HG03521 (cell line): Measurements from ENCODE around the gene ARHGAP28.
"Not testable (repeated sequence)": the region's sequence is repeated elsewhere in the genome, so short reads cannot be mapped to it uniquely, and the experiment has no call there.

Experiments
- ATAC-seq: cut with Tn5 transposase; IDR thresholded peaks from one replicate; pipeline ENCODE4 v1.9.1; 2021; ENCODE audit warnings: mild to moderate bottlenecking, moderate library complexity; ENCODE audit not compliant: unreplicated experiment

ARHGAP28 gene

DNA sequence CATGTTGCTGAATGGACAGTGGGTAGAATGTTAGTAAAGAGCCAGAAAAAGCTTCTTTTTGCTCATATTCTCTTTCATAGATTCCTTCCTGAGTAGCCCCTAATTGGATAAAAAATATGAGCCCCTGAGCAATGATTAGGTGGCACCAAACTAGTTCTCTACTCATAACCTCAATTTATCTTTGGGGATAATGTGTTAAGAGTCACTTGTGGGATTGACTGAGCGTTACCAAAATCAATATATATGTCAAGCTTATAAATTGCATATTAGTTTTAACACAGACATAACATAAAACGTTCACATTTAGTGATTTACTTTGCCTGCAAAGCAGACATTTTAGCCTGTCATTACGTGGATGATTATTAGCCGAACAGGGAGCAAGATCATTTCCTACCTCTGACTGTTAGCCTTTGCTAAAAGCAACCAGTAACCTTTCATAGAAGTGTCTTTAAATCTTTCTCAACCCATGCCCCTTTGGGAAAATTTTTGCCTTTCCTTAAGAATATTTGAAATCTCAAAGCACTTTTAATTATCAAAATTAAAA lies 85.4 kb downstream of the ARHGAP28 start:
- ATAC-seq, result no peak

- no peak for ATAC-seq
These were observed 86.6 kb downstream of the ARHGAP28 start for GRCh38 chr18:6816154-6816553.

- no peak for ATAC-seq
These were observed 89.8 kb downstream of the ARHGAP28 start for GRCh38 chr18:6819332-6819731.

GRCh38 chr18:6820314-6820713 lies 90.8 kb downstream of the ARHGAP28 start:
- no peak for ATAC-seq

- ATAC-seq, result no peak
These were observed 91.8 kb downstream of the ARHGAP28 start for GRCh38 chr18:6821356-6821755.

- not testable (repeated sequence) for ATAC-seq
These were observed 97.6 kb downstream of the ARHGAP28 start for GRCh38 chr18:6827161-6827560.

DNA sequence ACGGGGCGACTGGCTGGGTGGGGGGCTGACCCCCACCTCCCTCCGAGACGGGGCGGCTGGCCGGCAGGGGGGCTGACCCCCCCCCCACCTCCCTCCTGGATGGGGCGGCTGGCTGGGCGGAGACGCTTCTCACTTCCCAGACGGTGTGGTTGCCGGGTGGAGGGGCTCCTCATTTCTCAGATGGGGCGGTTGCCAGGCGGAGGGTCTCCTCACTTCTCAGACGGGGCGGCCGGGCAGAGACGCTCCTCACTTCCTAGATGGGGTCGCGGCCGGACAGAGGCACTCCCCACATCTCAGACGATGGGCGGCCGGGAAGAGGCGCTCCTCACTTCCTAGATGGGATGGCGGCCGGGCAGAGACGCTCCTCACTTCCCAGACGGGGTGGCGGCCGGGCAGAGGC lies 98.0 kb downstream of the ARHGAP28 start:
- not testable (repeated sequence) for ATAC-seq

- ATAC-seq, result no peak
These were observed 101.4 kb downstream of the ARHGAP28 start for GRCh38 chr18:6830916-6831315.

- no peak for ATAC-seq
These were observed 105.8 kb downstream of the ARHGAP28 start for GRCh38 chr18:6835345-6835744.

DNA sequence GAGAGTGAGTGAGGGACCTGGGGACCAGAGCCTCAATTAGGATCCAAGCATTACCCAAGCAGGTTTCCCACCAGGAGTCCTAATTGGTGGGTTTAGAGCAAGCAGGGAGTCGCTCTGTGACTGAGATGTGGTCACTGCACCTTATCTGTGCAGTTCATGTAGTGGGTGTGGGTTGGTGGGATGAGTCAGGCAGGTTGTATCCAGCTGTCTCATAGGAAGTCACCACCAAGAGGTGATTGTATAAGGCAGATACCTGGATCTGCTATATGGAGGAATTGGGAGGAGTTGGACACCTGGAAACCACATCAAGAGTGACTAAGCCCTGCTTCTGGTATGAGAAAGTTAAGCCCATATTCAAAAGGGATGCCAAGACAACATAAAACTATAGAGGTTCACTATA lies 106.8 kb downstream of the ARHGAP28 start:
- ATAC-seq, result no peak

GRCh38 chr18:6837904-6838303 lies 108.4 kb downstream of the ARHGAP28 start:
- no peak for ATAC-seq

GRCh38 chr18:6842081-6842480 lies 112.6 kb downstream of the ARHGAP28 start:
- ATAC-seq, result no peak

DNA sequence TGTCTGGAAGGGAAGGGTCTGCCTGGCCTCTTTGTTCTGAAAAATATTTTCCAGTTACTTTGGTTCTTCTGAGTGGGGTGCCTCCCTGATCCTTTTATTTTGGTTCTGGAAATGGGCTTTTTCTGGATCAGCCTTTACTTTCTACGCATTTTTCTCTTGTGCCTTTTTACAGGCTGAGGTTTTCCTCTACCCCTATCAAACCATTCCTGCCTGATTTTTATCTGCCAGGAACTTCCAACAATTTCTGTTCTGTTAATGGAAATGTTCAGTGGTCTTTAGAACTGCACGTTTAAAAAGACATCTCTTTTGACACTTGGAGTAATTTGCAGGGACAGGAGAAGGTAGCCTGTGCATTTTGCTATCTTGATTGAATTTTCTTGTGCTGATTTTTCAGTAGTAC lies 113.8 kb downstream of the ARHGAP28 start:
- ATAC-seq, result no peak

GRCh38 chr18:6845521-6845920 lies 116.0 kb downstream of the ARHGAP28 start:
- not testable (repeated sequence) for ATAC-seq

DNA sequence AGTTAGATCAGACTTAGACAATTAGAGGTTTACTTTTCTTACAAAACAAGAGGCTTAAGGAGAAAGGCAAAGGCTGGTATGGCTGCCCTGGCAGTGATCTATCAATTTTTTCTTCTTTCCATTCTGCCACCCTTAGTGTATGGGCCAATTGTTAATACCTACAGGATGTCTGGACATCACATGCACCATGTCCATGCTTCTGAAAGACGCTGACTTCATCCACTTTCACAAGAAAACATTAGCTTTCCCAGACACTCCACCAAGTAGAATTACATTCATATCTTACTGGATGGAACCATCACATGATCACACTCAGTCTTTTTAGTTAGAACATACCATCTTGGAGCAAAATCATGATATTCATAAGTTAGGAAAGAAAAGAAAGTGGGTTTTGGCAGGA lies 120.9 kb downstream of the ARHGAP28 start:
- no peak for ATAC-seq

DNA sequence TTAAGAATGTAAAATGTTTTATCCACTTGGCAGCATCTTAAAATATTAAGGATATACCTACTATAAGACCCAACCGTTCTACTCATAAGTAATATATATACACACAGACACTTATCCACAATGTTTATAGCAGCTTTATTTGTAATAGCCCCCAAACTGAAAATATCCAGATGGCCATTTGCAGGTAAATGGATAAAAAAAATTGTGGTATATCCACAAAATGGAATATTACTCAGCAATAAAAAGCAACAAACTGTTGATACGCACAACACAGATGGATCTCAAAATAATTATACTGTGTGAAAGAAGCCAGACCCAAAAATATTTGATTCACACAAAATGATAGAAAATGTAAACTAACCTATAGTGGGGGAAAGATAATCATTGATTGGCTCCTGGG lies 122.0 kb downstream of the ARHGAP28 start:
- ATAC-seq, result no peak

GRCh38 chr18:6854811-6855210 lies 125.3 kb downstream of the ARHGAP28 start:
- no peak for ATAC-seq

- ATAC-seq, result no peak
These were observed 126.3 kb downstream of the ARHGAP28 start for GRCh38 chr18:6855767-6856166.

DNA sequence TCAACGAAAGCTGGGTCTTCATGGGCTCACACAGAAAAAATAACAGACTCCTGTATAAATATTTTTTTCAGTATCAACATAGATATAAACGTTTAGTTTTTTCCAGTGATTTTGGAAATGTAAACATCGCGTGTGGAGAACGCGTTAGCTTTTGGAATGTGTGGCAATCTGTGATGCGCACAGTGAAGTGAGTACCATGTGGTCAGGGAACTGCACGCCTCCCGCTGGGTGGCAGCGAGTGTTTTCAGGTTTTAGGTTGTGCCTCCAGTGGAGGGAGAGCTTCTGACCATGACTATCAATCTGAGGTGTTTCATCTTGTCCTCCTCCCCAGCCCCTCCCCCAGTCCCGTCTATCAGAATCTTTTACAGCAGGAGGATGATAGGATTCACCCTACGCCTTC lies 127.8 kb downstream of the ARHGAP28 start:
- no peak for ATAC-seq

DNA sequence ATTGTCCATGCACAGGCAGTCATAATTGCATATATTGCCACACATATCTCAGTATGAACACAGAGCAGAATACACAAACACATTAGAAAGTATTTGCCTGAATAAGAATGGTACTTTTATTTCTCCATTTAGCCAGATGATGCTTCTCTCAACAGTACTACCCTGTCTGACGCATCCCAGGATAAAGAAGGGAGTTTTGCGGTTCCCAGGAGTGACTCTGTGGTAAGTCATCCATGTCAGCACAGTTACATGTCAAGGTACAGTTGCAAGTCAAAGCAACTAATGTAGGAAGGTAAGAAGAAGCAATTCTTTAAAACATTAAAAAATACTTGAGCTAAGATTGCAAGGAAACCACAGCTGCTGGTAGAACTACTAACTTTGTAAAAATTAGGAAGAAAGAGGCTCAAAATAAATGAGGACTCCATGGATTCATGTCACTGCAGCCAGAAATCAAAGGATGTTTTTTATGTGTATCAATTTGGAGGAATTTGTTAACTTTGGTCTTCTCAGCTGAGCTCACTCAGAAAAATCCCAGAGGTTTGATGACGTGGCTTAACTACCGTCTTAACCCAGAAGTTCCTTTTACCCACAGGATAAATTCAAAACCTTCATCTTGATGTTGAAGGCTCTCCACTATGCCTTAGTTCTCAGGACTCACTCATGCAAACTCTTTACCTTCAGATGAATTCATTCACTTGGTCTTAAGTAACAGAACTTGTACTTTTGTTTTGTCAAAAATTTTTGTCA lies 130.3 kb downstream of the ARHGAP28 start:
- no peak for ATAC-seq

DNA sequence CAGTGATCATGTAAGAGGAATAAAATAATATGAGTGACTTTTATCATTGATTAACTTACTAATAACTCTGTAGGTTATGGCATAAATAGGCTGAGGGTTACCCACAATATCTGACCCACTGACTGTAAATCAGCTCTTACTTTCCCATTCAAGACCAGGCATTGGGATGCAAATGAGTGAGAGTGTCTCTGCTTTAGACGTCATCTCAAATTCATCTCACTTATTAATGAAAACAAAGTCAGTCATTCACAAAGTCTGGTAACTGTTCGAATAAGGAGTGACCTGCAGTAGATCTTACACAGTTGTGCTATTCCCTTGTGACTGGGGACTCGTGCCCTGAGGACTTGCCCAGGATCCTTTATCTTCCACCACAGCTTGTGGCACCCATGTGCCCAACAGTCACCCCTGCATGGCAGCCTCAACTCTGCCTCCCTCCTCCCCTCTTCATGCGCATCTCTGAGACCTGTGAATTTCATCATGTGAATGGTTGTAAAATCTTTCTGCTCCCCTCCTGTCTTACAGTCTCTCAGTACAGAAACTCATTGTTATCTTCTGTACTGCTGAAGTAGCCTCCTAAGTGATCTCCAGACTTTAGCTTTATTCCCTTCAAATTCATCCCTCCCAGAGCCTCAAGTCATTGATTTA lies 131.4 kb downstream of the ARHGAP28 start:
- no peak for ATAC-seq

DNA sequence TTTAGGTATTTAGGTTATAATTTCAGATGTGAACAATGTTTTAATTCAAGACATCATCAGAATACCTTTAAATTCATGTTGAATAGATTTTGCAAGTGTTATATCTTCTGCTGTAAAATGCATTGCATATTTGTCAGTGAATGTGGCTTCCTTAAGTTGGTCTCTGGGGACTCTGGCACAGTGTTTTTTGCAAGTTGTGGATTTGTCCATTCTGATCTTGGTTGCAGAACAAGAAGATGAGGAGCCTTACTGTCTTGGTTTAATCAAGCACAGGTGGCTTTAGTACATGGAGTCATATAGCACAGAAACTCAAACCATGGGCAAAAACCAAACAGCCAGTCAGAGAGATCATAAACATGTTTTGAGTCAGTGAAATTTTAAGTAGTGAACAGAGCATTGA lies 135.7 kb downstream of the ARHGAP28 start:
- no peak for ATAC-seq
